Trophoblast cell (in vitro differentiated cells and primary cell): ENCODE data around the gene SFXN3.

Experiments
- DNase-seq, 2 donors: peaks; one replicate each; pipeline ENCODE4 v3.0.0-alpha.2; 2016
- H2AFZ ChIP-seq: 2 replicates; pipeline ENCODE4 v1.6.1; 2013; ENCODE audit warnings: low read length, moderate library complexity, mild to moderate bottlenecking; ENCODE audit not compliant: insufficient read depth, poor library complexity
- H2AK5ac ChIP-seq: 2 replicates; pipeline ENCODE4 v1.6.1; 2013; ENCODE audit warnings: mild to moderate bottlenecking, low read length
- H2BK120ac ChIP-seq: 2 replicates; pipeline ENCODE4 v1.6.1; 2013; ENCODE audit warnings: low read length, mild to moderate bottlenecking, moderate library complexity; ENCODE audit not compliant: insufficient read depth, poor library complexity
- H2BK12ac ChIP-seq: 2 replicates; pipeline ENCODE4 v1.6.1; 2013; ENCODE audit warnings: mild to moderate bottlenecking, low read length, moderate library complexity
- H2BK5ac ChIP-seq: 2 replicates; pipeline ENCODE4 v1.6.1; 2013; ENCODE audit warnings: low read length, low read depth, moderate library complexity, mild to moderate bottlenecking; ENCODE audit not compliant: poor library complexity
- H3K14ac ChIP-seq: 2 replicates; pipeline ENCODE4 v1.6.1; 2013; ENCODE audit warnings: mild to moderate bottlenecking, low read length
- H3K18ac ChIP-seq: 2 replicates; pipeline ENCODE4 v1.6.1; 2013; ENCODE audit warnings: mild to moderate bottlenecking, low read length
- H3K23ac ChIP-seq: 2 replicates; pipeline ENCODE4 v1.6.1; 2013; ENCODE audit warnings: low read length
- H3K27ac ChIP-seq: 2 replicates; pipeline ENCODE4 v1.5.1; 2013; ENCODE audit warnings: low read depth, mild to moderate bottlenecking, inconsistent platforms, low read length, moderate library complexity
- H3K27me3 ChIP-seq: 2 replicates; pipeline ENCODE4 v1.6.1; 2013; ENCODE audit warnings: inconsistent platforms, mild to moderate bottlenecking, low read length, moderate library complexity; ENCODE audit not compliant: insufficient read depth
- H3K36me3 ChIP-seq, 2 experiments: 1 replicate in 1 of 2; 2 replicates in 1 of 2; pipeline ENCODE4 v1.6.1; 2013; ENCODE audit warnings: low read length in 2 of 2, mild to moderate bottlenecking in 2 of 2, moderate library complexity in 1 of 2; ENCODE audit not compliant: insufficient read depth in 2 of 2, control insufficient read depth in 1 of 2
- H3K4ac ChIP-seq: 2 replicates; pipeline ENCODE4 v1.6.1; 2013; ENCODE audit warnings: low read depth, mild to moderate bottlenecking, low read length, moderate library complexity
- H3K4me1 ChIP-seq, 2 experiments: 1 replicate in 1 of 2; 2 replicates in 1 of 2; pipeline ENCODE4 v1.6.1; 2013; ENCODE audit warnings: low read length in 2 of 2, mild to moderate bottlenecking in 2 of 2, moderate library complexity in 1 of 2; ENCODE audit not compliant: insufficient read depth in 2 of 2, control insufficient read depth in 1 of 2
- H3K4me2 ChIP-seq: 2 replicates; pipeline ENCODE4 v1.6.1; 2013; ENCODE audit warnings: inconsistent platforms, mild to moderate bottlenecking, low read length, moderate library complexity
- H3K4me3 ChIP-seq: 2 replicates; pipeline ENCODE4 v1.5.1; 2013; ENCODE audit warnings: mild to moderate bottlenecking, low read depth, low read length, inconsistent platforms
- H3K79me1 ChIP-seq: one replicate; pipeline ENCODE4 v1.6.1; 2013; ENCODE audit warnings: low read length
- H3K79me2 ChIP-seq: 2 replicates; pipeline ENCODE4 v1.6.1; 2013; ENCODE audit warnings: low read length, mild to moderate bottlenecking; ENCODE audit not compliant: control insufficient read depth, insufficient read depth, poor library complexity
- H3K9ac ChIP-seq: 2 replicates; pipeline ENCODE4 v1.6.1; 2013; ENCODE audit warnings: mild to moderate bottlenecking, low read length
- H3K9me3 ChIP-seq: 2 replicates; pipeline ENCODE4 v1.6.1; 2013; ENCODE audit warnings: low read depth, mild to moderate bottlenecking, control low read depth, inconsistent platforms, low read length; ENCODE audit not compliant: insufficient read depth
- H4K12ac ChIP-seq: 2 replicates; pipeline ENCODE4 v1.6.1; 2013; ENCODE audit warnings: low read depth, mild to moderate bottlenecking, low read length, moderate library complexity
- H4K8ac ChIP-seq: 2 replicates; pipeline ENCODE4 v1.6.1; 2013; ENCODE audit warnings: low read depth, mild to moderate bottlenecking, low read length, moderate library complexity
- H4K91ac ChIP-seq: one replicate; pipeline ENCODE4 v1.6.1; 2013; ENCODE audit warnings: low read depth, mild to moderate bottlenecking, low read length, moderate library complexity
- WGBS: extraction: QIAGEN DNeasy Blood & Tissue Kit; methylation state at CpG from one replicate; pipeline ENCODE4 v1.1.7; 2013; ENCODE audit warnings: missing lambda C conversion rate; ENCODE audit not compliant: insufficient read length, insufficient coverage; ENCODE audit errors: extremely low coverage; 5-methylcytosine and 5-hydroxymethylcytosine counted together

The SFXN3 gene

GRCh38 chr10:100998991-100999741, 31.9 kb upstream of the SFXN3 start:
- DNase-seq, result peak; percentile 61 to 80
- peak overlapping the region; percentile 86 for H3K4me3 ChIP-seq

GRCh38 chr10:100999742-101000126, 31.3 kb upstream of the SFXN3 start, which contains the start of gene LZTS2:
Gene LZTS2, plus strand, starts transcription at chr10:100999808. Its CDS starts 2,731 bp downstream, at chr10:101002539.
- Histone ChIP-seq H3K23ac (peak within 1 kb of the TSS; percentile 92), H2BK120ac (peak within 1 kb of the TSS; percentile 92), H2BK5ac (peak within 1 kb of the TSS; percentile 91), H3K4ac (peak within 1 kb of the TSS; percentile 93), H3K36me3 (peaks cover 22% of the 10 kb centered on the region in 2 experiments), H2AFZ (peak within 1 kb of the TSS; percentile 75), H3K79me1 (peaks cover 37% of the 10 kb centered on the region), H3K79me2 (peaks cover 35% of the 10 kb centered on the region), H2AK5ac (peak within 1 kb of the TSS; percentile 86), H3K4me2 (peak within 1 kb of the TSS; percentile 93), H3K27me3 (no peaks in the 10 kb centered on the region), H3K18ac (peak within 1 kb of the TSS; percentile 97), H4K8ac (peak within 1 kb of the TSS; percentile 92), H3K4me3 (peak within 1 kb of the TSS; percentile 86), H3K27ac (peak within 1 kb of the TSS; percentile 96), H3K4me1 (peaks cover 21 to 24% of the 10 kb centered on the region in 2 experiments), H3K14ac (peak within 1 kb of the TSS; percentile 91), H2BK12ac (peak within 1 kb of the TSS; percentile 42), H4K91ac (peak within 1 kb of the TSS; percentile 97), H3K9me3 (no peaks in the 10 kb centered on the region), H4K12ac (peak within 1 kb of the TSS; percentile 83), H3K9ac (peak within 1 kb of the TSS; percentile 94)
- DNase-seq, result no peak
- no CpG with 5 or more reads among the region's 44 CpGs for WGBS

More at GRCh38 chr10:100998991-100999741, 31.9 kb upstream of the SFXN3 start:
- H4K12ac ChIP-seq, result peak overlapping the region; percentile 83
- no peak overlapping the region for H2BK12ac ChIP-seq
- H2BK120ac ChIP-seq, result peak overlapping the region; percentile 84
- peaks cover 37% of the 10 kb centered on the region for H3K79me1 ChIP-seq
- H3K4me1 ChIP-seq, result peaks cover 21 to 24% of the 10 kb centered on the region in 2 experiments
- peak overlapping the region; percentile 93 for H3K4ac ChIP-seq
- H2BK5ac ChIP-seq, result peak overlapping the region; percentile 91
- peaks cover 35% of the 10 kb centered on the region for H3K79me2 ChIP-seq
- H3K36me3 ChIP-seq, result peaks cover 19 to 20% of the 10 kb centered on the region in 2 experiments
- H3K27ac ChIP-seq, result peak overlapping the region; percentile 96
- peak overlapping the region; percentile 97 for H3K18ac ChIP-seq
- WGBS, result no CpG with 5 or more reads among the region's 83 CpGs
- no peaks in the 10 kb centered on the region for H3K9me3 ChIP-seq
- H3K23ac ChIP-seq, result peak overlapping the region; percentile 92
- H2AFZ ChIP-seq, result peak overlapping the region; percentile 72
- H3K4me2 ChIP-seq, result peak overlapping the region; percentile 93
- H2AK5ac ChIP-seq, result peak overlapping the region; percentile 84
- H4K91ac ChIP-seq, result peak overlapping the region; percentile 97
- H3K9ac ChIP-seq, result peak overlapping the region; percentile 94
- peak overlapping the region; percentile 87 for H3K14ac ChIP-seq
- no peaks in the 10 kb centered on the region for H3K27me3 ChIP-seq
- peak overlapping the region; percentile 92 for H4K8ac ChIP-seq

GRCh38 chr10:101000127-101000914, 30.7 kb upstream of the SFXN3 start:
- H3K4ac ChIP-seq, result peak overlapping the region; percentile 91
- H3K79me2 ChIP-seq, result peaks cover 35% of the 10 kb centered on the region
- peak overlapping the region; percentile 71 for H4K12ac ChIP-seq
- H3K14ac ChIP-seq, result peak overlapping the region; percentile 91
- H4K91ac ChIP-seq, result peak overlapping the region; percentile 97
- peak overlapping the region; percentile 90 for H2BK5ac ChIP-seq
- H3K9ac ChIP-seq, result peak overlapping the region; percentile 94
- peak overlapping the region; percentile 42 for H2BK12ac ChIP-seq
- no CpG with 5 or more reads among the region's 19 CpGs for WGBS
- H3K27me3 ChIP-seq, result no peaks in the 10 kb centered on the region
- peak overlapping the region; percentile 92 for H2BK120ac ChIP-seq
- peak overlapping the region; percentile 95 for H3K18ac ChIP-seq
- H3K4me1 ChIP-seq, result peaks cover 21 to 24% of the 10 kb centered on the region in 2 experiments
- peak overlapping the region; percentile 64 for H3K27ac ChIP-seq
- peak overlapping the region; percentile 92 for H3K4me2 ChIP-seq
- H3K36me3 ChIP-seq, result peaks cover 26 to 28% of the 10 kb centered on the region in 2 experiments
- no peak overlapping the region for H3K23ac ChIP-seq
- H3K4me3 ChIP-seq, result peak overlapping the region; percentile 86
- peaks cover 37% of the 10 kb centered on the region for H3K79me1 ChIP-seq
- H2AK5ac ChIP-seq, result peak overlapping the region; percentile 86
- H4K8ac ChIP-seq, result peak overlapping the region; percentile 91
- DNase-seq, result no peak
- no peaks in the 10 kb centered on the region for H3K9me3 ChIP-seq
- H2AFZ ChIP-seq, result peak overlapping the region; percentile 75

- H3K18ac ChIP-seq, result peak overlapping the region; percentile 39
- peak overlapping the region; percentile 64 for H3K27ac ChIP-seq
- peak overlapping the region; percentile 91 for H3K4ac ChIP-seq
- H2AK5ac ChIP-seq, result peak overlapping the region; percentile 86
- peaks cover 34 to 36% of the 10 kb centered on the region in 2 experiments for H3K36me3 ChIP-seq
- H4K12ac ChIP-seq, result no peak overlapping the region
- peak overlapping the region; percentile 86 for H3K4me3 ChIP-seq
- H3K79me2 ChIP-seq, result peaks cover 35% of the 10 kb centered on the region
- H3K79me1 ChIP-seq, result peaks cover 37% of the 10 kb centered on the region
- H3K9ac ChIP-seq, result peak overlapping the region; percentile 34
- peak; percentile 26 to 34 for DNase-seq
- peak overlapping the region; percentile 15 for H3K14ac ChIP-seq
- no CpG with 5 or more reads among the region's 12 CpGs for WGBS
- H3K4me2 ChIP-seq, result peak overlapping the region; percentile 92
- no peak overlapping the region for H2BK120ac ChIP-seq
- no peaks in the 10 kb centered on the region for H3K27me3 ChIP-seq
- no peak overlapping the region for H2BK12ac ChIP-seq
- H3K23ac ChIP-seq, result no peak overlapping the region
- H2BK5ac ChIP-seq, result peak overlapping the region; percentile 90
- peaks cover 21 to 24% of the 10 kb centered on the region in 2 experiments for H3K4me1 ChIP-seq
- H3K9me3 ChIP-seq, result no peaks in the 10 kb centered on the region
- H2AFZ ChIP-seq, result no peak overlapping the region
- peak overlapping the region; percentile 91 for H4K8ac ChIP-seq
- H4K91ac ChIP-seq, result peak overlapping the region; percentile 97
Observed at GRCh38 chr10:101000915-101001658, 29.9 kb upstream of the SFXN3 start.
